ENCODE measurements around the gene GNA15. TPM values are rescaled to one million over a fixed set of nuclear protein-coding genes. Genes with fewer than 3 reads are reported as not detected.

GNA15 gene
- total and polyA plus RNA-seq, 2 of the 8 experiments (the other 6 are each of a cell fraction or from before 2014, with no cell fraction given) = 0.26 to 0.45 TPM

DNA sequence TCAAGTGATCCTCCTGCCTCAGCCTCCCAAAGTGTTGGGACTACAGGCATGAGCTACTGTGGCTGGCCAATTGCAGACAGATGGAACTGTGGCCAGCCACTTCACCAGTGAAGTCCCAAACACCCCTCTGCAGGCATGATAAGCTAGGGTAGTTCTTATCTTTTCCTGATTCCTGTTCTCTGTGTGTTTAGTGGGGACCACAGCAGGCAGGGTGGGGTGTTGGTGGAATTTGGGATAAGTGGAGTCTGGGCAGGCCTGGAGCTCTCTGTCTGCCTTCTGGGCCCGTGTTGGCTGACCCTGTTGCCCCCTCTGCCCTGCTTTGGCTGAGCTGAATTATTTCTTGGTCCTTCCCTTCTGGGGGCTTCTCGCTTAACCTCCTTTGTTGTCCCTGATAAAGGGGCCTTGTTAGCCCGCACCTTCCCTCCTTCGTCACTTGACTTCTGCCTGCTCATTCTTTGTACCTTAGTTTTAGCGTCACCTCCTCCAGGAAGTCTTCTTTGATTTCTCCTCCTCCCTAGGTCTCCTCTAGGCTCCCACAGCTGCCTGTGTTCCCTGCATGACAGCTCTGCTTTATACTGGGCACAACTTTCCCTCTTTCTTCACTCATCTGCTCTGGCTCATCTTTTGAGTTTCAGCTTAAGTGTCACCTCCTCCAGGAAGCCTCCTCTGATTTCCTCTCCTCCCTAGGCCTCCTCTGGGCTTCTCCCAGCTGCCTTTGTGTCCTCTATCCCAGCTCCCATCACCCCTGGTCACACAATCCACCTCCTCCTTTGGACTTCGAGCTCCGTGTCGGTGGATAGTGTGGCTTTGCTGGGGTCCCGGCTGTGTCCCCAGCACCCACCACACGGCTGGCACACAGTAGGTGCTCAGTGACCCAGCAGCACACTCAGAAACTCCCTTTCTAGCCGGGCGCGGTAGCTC is 48.1 kb downstream of the GNA15 start (continued):
- TF ChIP-seq, protein P1, sequence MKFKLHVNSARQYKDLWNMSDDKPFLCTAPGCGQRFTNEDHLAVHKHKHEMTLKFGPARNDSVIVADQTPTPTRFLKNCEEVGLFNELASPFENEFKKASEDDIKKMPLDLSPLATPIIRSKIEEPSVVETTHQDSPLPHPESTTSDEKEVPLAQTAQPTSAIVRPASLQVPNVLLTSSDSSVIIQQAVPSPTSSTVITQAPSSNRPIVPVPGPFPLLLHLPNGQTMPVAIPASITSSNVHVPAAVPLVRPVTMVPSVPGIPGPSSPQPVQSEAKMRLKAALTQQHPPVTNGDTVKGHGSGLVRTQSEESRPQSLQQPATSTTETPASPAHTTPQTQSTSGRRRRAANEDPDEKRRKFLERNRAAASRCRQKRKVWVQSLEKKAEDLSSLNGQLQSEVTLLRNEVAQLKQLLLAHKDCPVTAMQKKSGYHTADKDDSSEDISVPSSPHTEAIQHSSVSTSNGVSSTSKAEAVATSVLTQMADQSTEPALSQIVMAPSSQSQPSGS (IDR thresholded peaks at IDR 0.05; ENCODE audit: low read length) = no peak
- TF ChIP-seq EP300 (IDR thresholded peaks at IDR 0.05; ENCODE audit: borderline replicate concordance in 1 of 2, low read depth in 2 of 2, low read length in 2 of 2) = no peak
- TF ChIP-seq SP2 (IDR thresholded peaks at IDR 0.05; ENCODE audit: low read length) = no peak
- no peak for TF ChIP-seq CBX8 (IDR thresholded peaks at IDR 0.05; ENCODE audit: borderline replicate concordance, low read depth, low read length)
- no peak for TF ChIP-seq SRF (IDR thresholded peaks at IDR 0.05; ENCODE audit: low read depth, low read length)
- no peak for TF ChIP-seq JUND (IDR thresholded peaks at IDR 0.05; ENCODE audit: low read length)
- no peak for TF ChIP-seq POLR2A (IDR thresholded peaks at IDR 0.05; ENCODE audit: control extremely low read depth in 1 of 2, low read depth in 2 of 2, low read length in 2 of 2)
- no peak for TF ChIP-seq SIX5 (IDR thresholded peaks at IDR 0.05; ENCODE audit: low read depth, low read length)
- no peak for TF ChIP-seq FOSL1 (IDR thresholded peaks at IDR 0.05; ENCODE audit: insufficient read depth, low read depth, low read length)
- no peak for TF ChIP-seq GABPA (IDR thresholded peaks at IDR 0.05; ENCODE audit: borderline replicate concordance, insufficient read depth, low read length)
- no peak for TF ChIP-seq CREB1 (IDR thresholded peaks at IDR 0.05)
- no peak for TF ChIP-seq SIN3A (conservative IDR thresholded peaks at IDR 0.05 in 1 of 2, IDR thresholded peaks at IDR 0.05 in 1 of 2; ENCODE audit: low read depth in 1 of 2, low read length in 2 of 2)
- no peak for TF ChIP-seq RBBP5 (IDR thresholded peaks at IDR 0.05; ENCODE audit: borderline replicate concordance, low read depth, low read length)
- TF ChIP-seq SAP30 (IDR thresholded peaks at IDR 0.05; ENCODE audit: insufficient read depth, insufficient replicate concordance, low read length) = no peak
